Muscle layer of duodenum (tissue), 2 donors: ENCODE data around the gene TOLLIP.

ENCODE experiments used
- H3K27ac ChIP-seq: one replicate; pipeline ENCODE4 v1.7.0; 2013; ENCODE audit warnings: mild to moderate bottlenecking, low read length
- H3K27me3 ChIP-seq: one replicate; pipeline ENCODE4 v1.7.0; 2013; ENCODE audit warnings: low read depth, mild to moderate bottlenecking, control low read depth, low read length
- H3K36me3 ChIP-seq, 2 donors: one replicate each; pipeline ENCODE4 v1.7.0; 2013; ENCODE audit warnings: low read length in 2 of 2, control low read depth in 1 of 2, mild to moderate bottlenecking in 1 of 2; ENCODE audit not compliant: insufficient read depth in 2 of 2, control insufficient read depth in 1 of 2
- H3K4me1 ChIP-seq, 2 donors: one replicate each; pipeline ENCODE4 v1.7.0; 2013; ENCODE audit warnings: low read length in 2 of 2, mild to moderate bottlenecking in 2 of 2, control low read depth in 1 of 2, moderate library complexity in 1 of 2; ENCODE audit not compliant: insufficient read depth in 2 of 2, control insufficient read depth in 1 of 2
- H3K4me3 ChIP-seq, 2 donors: one replicate each; pipeline ENCODE4 v1.7.0; 2013; ENCODE audit warnings: low read length in 2 of 2, low read depth in 1 of 2, mild to moderate bottlenecking in 1 of 2
- H3K9me3 ChIP-seq, 2 donors: one replicate each; pipeline ENCODE4 v1.7.0; 2013; ENCODE audit warnings: low read length in 2 of 2, control low read depth in 1 of 2, mild to moderate bottlenecking in 1 of 2; ENCODE audit not compliant: control insufficient read depth in 1 of 2
- donor health status: healthy.

TOLLIP gene

GRCh38 chr11:1283906-1284305 is 25.5 kb downstream of the TOLLIP start:
- Histone ChIP-seq H3K4me3 (no peak overlapping the region), H3K27me3 (no peaks in the 10 kb centered on the region), H3K27ac (no peak overlapping the region), H3K9me3 (no peaks in the 10 kb centered on the region), H3K4me1 (no peaks in the 10 kb centered on the region), H3K36me3 (peaks cover 37 to 83% of the 10 kb centered on the region in 2 donors)

GRCh38 chr11:1283091-1283511 is 26.3 kb downstream of the TOLLIP start:
- Histone ChIP-seq H3K36me3 (peaks cover 33 to 82% of the 10 kb centered on the region in 2 donors), H3K4me3 (no peak overlapping the region), H3K4me1 (no peaks in the 10 kb centered on the region), H3K9me3 (no peaks in the 10 kb centered on the region), H3K27me3 (no peaks in the 10 kb centered on the region), H3K27ac (no peak overlapping the region)

GRCh38 chr11:1281974-1282365 is 27.5 kb downstream of the TOLLIP start:
- H3K4me1 ChIP-seq, result no peaks in the 10 kb centered on the region
- H3K36me3 ChIP-seq, result peaks cover 29 to 86% of the 10 kb centered on the region in 2 donors
- no peak overlapping the region for H3K4me3 ChIP-seq
- no peaks in the 10 kb centered on the region for H3K27me3 ChIP-seq
- no peaks in the 10 kb centered on the region for H3K9me3 ChIP-seq
- no peak overlapping the region for H3K27ac ChIP-seq

- Histone ChIP-seq H3K27ac (no peak overlapping the region), H3K27me3 (no peaks in the 10 kb centered on the region), H3K4me3 (no peak overlapping the region), H3K9me3 (no peaks in the 10 kb centered on the region), H3K36me3 (peaks cover 29 to 86% of the 10 kb centered on the region in 2 donors), H3K4me1 (peaks cover 0 to 5% of the 10 kb centered on the region in 2 donors)
These were observed 28.0 kb downstream of the TOLLIP start for GRCh38 chr11:1281326-1281973.

- peaks cover 23 to 86% of the 10 kb centered on the region in 2 donors for H3K36me3 ChIP-seq
- peaks cover 0 to 11% of the 10 kb centered on the region in 2 donors for H3K4me1 ChIP-seq
- no peaks in the 10 kb centered on the region for H3K27me3 ChIP-seq
- H3K27ac ChIP-seq, result no peak overlapping the region
- H3K9me3 ChIP-seq, result no peaks in the 10 kb centered on the region
- no peak overlapping the region for H3K4me3 ChIP-seq
These were observed 29.1 kb downstream of the TOLLIP start for GRCh38 chr11:1280116-1281035.

GRCh38 chr11:1279674-1280055 is 29.8 kb downstream of the TOLLIP start:
- peaks cover 0 to 11% of the 10 kb centered on the region in 2 donors for H3K4me1 ChIP-seq
- H3K27ac ChIP-seq, result no peak overlapping the region
- H3K36me3 ChIP-seq, result peaks cover 17 to 86% of the 10 kb centered on the region in 2 donors
- H3K4me3 ChIP-seq, result no peak overlapping the region
- no peaks in the 10 kb centered on the region for H3K9me3 ChIP-seq
- no peaks in the 10 kb centered on the region for H3K27me3 ChIP-seq

- Histone ChIP-seq H3K4me1 (peaks cover 0 to 11% of the 10 kb centered on the region in 2 donors), H3K36me3 (peaks cover 17 to 81% of the 10 kb centered on the region in 2 donors), H3K9me3 (no peaks in the 10 kb centered on the region), H3K4me3 (no peak overlapping the region), H3K27ac (no peak overlapping the region), H3K27me3 (no peaks in the 10 kb centered on the region)
These were observed 30.4 kb downstream of the TOLLIP start for GRCh38 chr11:1278766-1279673.

GRCh38 chr11:1277936-1278512 is 31.4 kb downstream of the TOLLIP start:
- Histone ChIP-seq H3K9me3 (no peaks in the 10 kb centered on the region), H3K27ac (no peak overlapping the region), H3K4me1 (peaks cover 0 to 11% of the 10 kb centered on the region in 2 donors), H3K27me3 (no peaks in the 10 kb centered on the region), H3K4me3 (no peak overlapping the region), H3K36me3 (peaks cover 17 to 78% of the 10 kb centered on the region in 2 donors)

- Histone ChIP-seq H3K4me1 (peaks cover 0 to 11% of the 10 kb centered on the region in 2 donors), H3K27me3 (no peaks in the 10 kb centered on the region), H3K4me3 (no peak overlapping the region), H3K36me3 (peaks cover 17 to 75% of the 10 kb centered on the region in 2 donors), H3K9me3 (no peaks in the 10 kb centered on the region), H3K27ac (no peak overlapping the region)
These were observed 32.4 kb downstream of the TOLLIP start for GRCh38 chr11:1276866-1277615.

- H3K36me3 ChIP-seq, result peaks cover 14 to 67% of the 10 kb centered on the region in 2 donors
- H3K4me3 ChIP-seq, result no peak overlapping the region
- no peaks in the 10 kb centered on the region for H3K9me3 ChIP-seq
- no peak overlapping the region for H3K27ac ChIP-seq
- peaks cover 0 to 11% of the 10 kb centered on the region in 2 donors for H3K4me1 ChIP-seq
- no peaks in the 10 kb centered on the region for H3K27me3 ChIP-seq
These were observed 33.2 kb downstream of the TOLLIP start for GRCh38 chr11:1276041-1276790.
